ENCODE data around the gene SNX5. TPM values are rescaled to one million over a fixed set of nuclear protein-coding genes. Genes with fewer than 3 reads are reported as not detected.

The SNX5 gene
- total RNA-seq, 1 experiment from 2014 or later: 159 TPM

- intact Hi-C loops (cut with micrococcal nuclease): loop anchor here (5.0 kb wide), 1 partner anchor 398 kb away; no protein-coding TSS in a partner anchor
- no peak overlapping the region for H3K9ac ChIP-seq (ENCODE audit: low read length)
- no peak for TF ChIP-seq REST (IDR thresholded peaks at IDR 0.05; ENCODE audit: low read depth)
- no peak for TF ChIP-seq SIN3A (IDR thresholded peaks at IDR 0.05; ENCODE audit: low read depth)
- no peak for TF ChIP-seq SRF (IDR thresholded peaks at IDR 0.05; ENCODE audit: low read depth)
- no peak for TF ChIP-seq ELF1 (IDR thresholded peaks at IDR 0.05; ENCODE audit: borderline replicate concordance, low read depth)
- TF ChIP-seq JUND (IDR thresholded peaks at IDR 0.05): no peak
- TF ChIP-seq CEBPB (IDR thresholded peaks at IDR 0.05; ENCODE audit: low read depth): no peak
- no peak for TF ChIP-seq EZH2phosphoT487 (IDR thresholded peaks at IDR 0.05; ENCODE audit: borderline replicate concordance)
- TF ChIP-seq EGR1 (IDR thresholded peaks at IDR 0.05; ENCODE audit: low read depth): no peak
- TF ChIP-seq ZNF274 (IDR thresholded peaks at IDR 0.05; ENCODE audit: low read depth, low read length): no peak
- TF ChIP-seq CBX3 (IDR thresholded peaks at IDR 0.05; ENCODE audit: low read depth): no peak
- TF ChIP-seq TCF7L2 (IDR thresholded peaks at IDR 0.05; ENCODE audit: borderline replicate concordance, extremely low read depth, insufficient read depth, insufficient read length): no peak
- TF ChIP-seq RAD21 (IDR thresholded peaks at IDR 0.05; ENCODE audit: low read depth): no peak
- no peak for TF ChIP-seq SP1 (IDR thresholded peaks at IDR 0.05; ENCODE audit: low read depth)
- no peak for TF ChIP-seq ATF3 (IDR thresholded peaks at IDR 0.05)
- TF ChIP-seq POLR2A (IDR thresholded peaks at IDR 0.05; ENCODE audit: borderline replicate concordance, extremely low read depth, insufficient read depth, insufficient read length): no peak
- TF ChIP-seq ZFX (IDR thresholded peaks at IDR 0.05): no peak
- no peak for TF ChIP-seq FOSL1 (IDR thresholded peaks at IDR 0.05; ENCODE audit: low read depth)
- no peak for TF ChIP-seq YY1 (IDR thresholded peaks at IDR 0.05; ENCODE audit: extremely low read depth, insufficient replicate concordance, low read depth, low read length)
- no peak for TF ChIP-seq MAX (IDR thresholded peaks at IDR 0.05)
- TF ChIP-seq ZBTB33 (IDR thresholded peaks at IDR 0.05; ENCODE audit: extremely low read depth, insufficient replicate concordance, low read length): no peak
- DNase-seq (ENCODE audit: low read depth, low spot score) (no peak), ATAC-seq (no peak)
- H3K9me3 ChIP-seq (ENCODE audit: control insufficient read depth in 1 of 2, insufficient read depth in 1 of 2, low read depth in 1 of 2, low read length in 2 of 2): no peaks in the 10 kb centered on the region
- peaks cover 0 to 2% of the 10 kb centered on the region in 2 experiments; a peak in 2 of 4 replicates for H3K36me3 ChIP-seq (ENCODE audit: control insufficient read depth in 1 of 2, insufficient read depth in 2 of 2, low read length in 2 of 2)
- no peaks in the 10 kb centered on the region for H3K79me2 ChIP-seq (ENCODE audit: insufficient read depth, low read length)
- no peaks in the 10 kb centered on the region for H3K9me2 ChIP-seq (ENCODE audit: insufficient read depth)
- peaks cover 0 to 11% of the 10 kb centered on the region in 2 experiments; a peak in 1 of 4 replicates for H3K4me1 ChIP-seq (ENCODE audit: control insufficient read depth in 1 of 2, insufficient read depth in 2 of 2, low read length in 2 of 2)
- CTCF ChIA-PET: interaction anchor here (1.1 kb wide), 1 partner anchor 254 kb away, joined by 3 read pairs; the partner anchor contains the start of gene RRBP1
- H3K27me3 ChIP-seq (ENCODE audit: insufficient read depth, low read length): no peaks in the 10 kb centered on the region
- RAD21 ChIA-PET (ENCODE audit: low non-redundant PET in 1 of 2, low total read pairs in 2 of 2, uncharacterized antibody in 2 of 2, unreplicated experiment in 2 of 2): no interaction called here
- peaks cover 4% of the 10 kb centered on the region; the same call in 1 of the 2 replicates for H4K20me1 ChIP-seq (ENCODE audit: insufficient read depth)
- POLR2A ChIA-PET: no interaction called here
- no peak overlapping the region for H3K4me2 ChIP-seq (ENCODE audit: low read length)
- H3K4me3 ChIP-seq (replicated peaks in 1 of 2; ENCODE audit: low read depth in 1 of 2, low read length in 2 of 2): no peak overlapping the region
- no TSS peak for BruUV-seq (replicated peaks)
- H2AFZ ChIP-seq (ENCODE audit: low read depth, low read length, poor library complexity, severe bottlenecking): no peak overlapping the region
- no peak overlapping the region for H3K27ac ChIP-seq (ENCODE audit: low read depth, low read length)
Observed at GRCh38 chr20:17935761-17936160, 32.8 kb downstream of the SNX5 start.

All from HCT116 (cell line).